HL-60 (cell line): ENCODE measurements around the gene LPAR4.

Experiments
- DNase-seq, 2 experiments: peaks; one replicate each; pipeline ENCODE4 v3.0.0-alpha.2; 2010 to 2020; ENCODE audit warnings: low read depth in 1 of 2, low spot score in 1 of 2
- H3K27ac ChIP-seq: fragments of 250-450 bp; sonication (Bioruptor Pico); replicated peaks from 2 replicates; pipeline ENCODE4 v1.5.1; 2020; ENCODE audit warnings: mild to moderate bottlenecking, moderate library complexity
- H3K27me3 ChIP-seq: fragments of 250-450 bp; sonication (Bioruptor Pico); 2 replicates; pipeline ENCODE4 v1.5.1; 2021; ENCODE audit warnings: mild to moderate bottlenecking, moderate library complexity; ENCODE audit not compliant: insufficient read depth, poor library complexity, severe bottlenecking
- H3K4me3 ChIP-seq: replicated peaks from 2 replicates; pipeline ENCODE4 v1.5.1; 2011; ENCODE audit warnings: mild to moderate bottlenecking, control low read depth, low read length; ENCODE audit not compliant: insufficient read depth
- CTCF ChIP-seq: IDR thresholded peaks from one replicate; pipeline ENCODE4 v1.5.1; 2011; ENCODE audit warnings: low read length, control low read depth, inconsistent platforms; ENCODE audit not compliant: insufficient read depth
- GABPA ChIP-seq: IDR thresholded peaks from 2 replicates; pipeline ENCODE4 v1.6.1; 2012; ENCODE audit warnings: low read depth
- POLR2AphosphoS5 ChIP-seq: IDR thresholded peaks from 2 replicates; pipeline ENCODE4 v1.6.1; 2012; ENCODE audit warnings: low read depth
- REST ChIP-seq: IDR thresholded peaks from 2 replicates; pipeline ENCODE4 v1.6.1; 2012; ENCODE audit warnings: low read depth; ENCODE audit not compliant: insufficient replicate concordance
- SPI1 ChIP-seq: IDR thresholded peaks from 2 replicates; pipeline ENCODE4 v1.6.1; 2012; ENCODE audit warnings: low read depth, mild to moderate bottlenecking, borderline replicate concordance

Gene LPAR4

GRCh38 chrX:78710171-78710570 is 37.3 kb upstream of the LPAR4 start:
- DNase-seq, result no peak
- Histone ChIP-seq H3K27me3 (no peaks in the 10 kb centered on the region), H3K27ac (no peak overlapping the region), H3K4me3 (no peak overlapping the region)
- TF ChIP-seq REST (no peak), POLR2AphosphoS5 (no peak), GABPA (no peak), CTCF (no peak), SPI1 (no peak)

GRCh38 chrX:78712336-78712735 is 35.2 kb upstream of the LPAR4 start:
- H3K4me3 ChIP-seq, result no peak overlapping the region
- no peak for DNase-seq
- TF ChIP-seq CTCF (no peak), GABPA (no peak), REST (no peak), SPI1 (no peak), POLR2AphosphoS5 (no peak)

GRCh38 chrX:78725287-78725686 is 22.2 kb upstream of the LPAR4 start:
- H3K4me3 ChIP-seq, result no peak overlapping the region
- no peak overlapping the region for H3K27ac ChIP-seq
- TF ChIP-seq REST, result no peak
- TF ChIP-seq GABPA, result no peak
- TF ChIP-seq CTCF, result no peak
- no peak for TF ChIP-seq POLR2AphosphoS5
- TF ChIP-seq SPI1, result no peak
- no peaks in the 10 kb centered on the region for H3K27me3 ChIP-seq
- DNase-seq, result no peak

More at GRCh38 chrX:78712336-78712735, 35.2 kb upstream of the LPAR4 start:
- no peaks in the 10 kb centered on the region for H3K27me3 ChIP-seq
- no peak overlapping the region for H3K27ac ChIP-seq
